ENCODE results near the gene ZXDC.

ZXDC gene

DNA sequence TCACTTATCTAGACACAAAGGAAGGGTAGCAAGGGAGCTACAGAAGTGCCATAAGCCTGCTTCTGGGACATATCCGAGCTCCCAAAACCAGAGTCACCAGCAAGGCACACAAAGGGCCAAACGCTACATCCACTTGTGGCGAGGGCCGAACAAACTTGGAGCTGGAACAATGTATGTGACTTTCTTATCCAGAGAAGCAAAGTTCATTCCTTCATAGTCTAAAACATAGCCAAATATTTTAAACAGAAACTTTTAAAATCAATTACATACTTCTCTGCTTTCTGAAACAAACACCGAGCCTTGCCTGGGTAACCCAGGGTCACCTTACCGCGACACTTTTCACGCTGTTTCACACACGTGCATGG is 15.9 kb downstream of the ZXDC start:
- Mint-ChIP-seq H3K4me1 (peaks cover 39% of the 10 kb centered on the region), H3K36me3 (ENCODE audit: insufficient read depth) (peaks cover 68% of the 10 kb centered on the region), H3K27ac (ENCODE audit: low read depth) (no peak overlapping the region), H3K27me3 (no peaks in the 10 kb centered on the region), H3K9me3 (no peaks in the 10 kb centered on the region), H3K4me3 (no peak overlapping the region)
- ATAC-seq (replicated peaks; ENCODE audit: extremely low read depth, poor library complexity, severe bottlenecking) (no peak), DNase-seq (ENCODE audit: low spot score in 2 of 2) (no peak)

DNA sequence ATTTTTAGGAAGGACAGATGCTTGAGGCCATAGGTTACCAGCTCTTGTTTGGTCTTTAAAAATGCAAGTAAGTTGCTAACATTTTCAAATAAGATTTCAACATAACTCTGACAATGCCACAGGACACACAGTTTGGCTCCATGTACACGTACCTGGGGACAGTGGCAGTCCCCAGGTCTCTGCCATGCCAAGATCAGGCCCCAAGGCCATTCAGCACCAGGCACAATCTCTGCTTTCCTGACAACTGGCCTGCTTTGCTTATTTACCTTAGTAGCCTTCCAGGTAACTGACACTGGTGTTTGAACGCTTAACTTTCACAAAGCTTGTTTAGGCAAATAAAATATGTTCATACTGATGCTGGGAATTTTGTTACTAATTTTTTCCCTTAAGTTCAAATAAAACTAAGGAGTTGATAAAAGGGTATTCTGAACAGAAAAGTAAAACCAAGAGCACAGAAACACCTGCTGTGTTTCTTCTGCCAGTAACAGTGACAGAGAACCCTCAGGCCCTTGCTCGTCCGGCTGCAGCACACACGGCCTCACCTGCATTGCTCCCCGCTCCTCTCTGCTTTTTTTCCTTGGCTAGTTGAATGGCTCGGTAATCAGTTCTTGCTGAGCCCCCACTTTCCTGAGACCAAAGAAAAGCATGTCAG is 16.5 kb downstream of the ZXDC start:
- Mint-ChIP-seq H3K4me3 (no peak overlapping the region), H3K27me3 (no peaks in the 10 kb centered on the region), H3K9me3 (no peaks in the 10 kb centered on the region), H3K27ac (ENCODE audit: low read depth) (no peak overlapping the region), H3K4me1 (peaks cover 35% of the 10 kb centered on the region), H3K36me3 (ENCODE audit: insufficient read depth) (peaks cover 69% of the 10 kb centered on the region)
- no peak for DNase-seq (ENCODE audit: low spot score in 2 of 2)
- no peak for ATAC-seq (replicated peaks; ENCODE audit: extremely low read depth, poor library complexity, severe bottlenecking)

DNA sequence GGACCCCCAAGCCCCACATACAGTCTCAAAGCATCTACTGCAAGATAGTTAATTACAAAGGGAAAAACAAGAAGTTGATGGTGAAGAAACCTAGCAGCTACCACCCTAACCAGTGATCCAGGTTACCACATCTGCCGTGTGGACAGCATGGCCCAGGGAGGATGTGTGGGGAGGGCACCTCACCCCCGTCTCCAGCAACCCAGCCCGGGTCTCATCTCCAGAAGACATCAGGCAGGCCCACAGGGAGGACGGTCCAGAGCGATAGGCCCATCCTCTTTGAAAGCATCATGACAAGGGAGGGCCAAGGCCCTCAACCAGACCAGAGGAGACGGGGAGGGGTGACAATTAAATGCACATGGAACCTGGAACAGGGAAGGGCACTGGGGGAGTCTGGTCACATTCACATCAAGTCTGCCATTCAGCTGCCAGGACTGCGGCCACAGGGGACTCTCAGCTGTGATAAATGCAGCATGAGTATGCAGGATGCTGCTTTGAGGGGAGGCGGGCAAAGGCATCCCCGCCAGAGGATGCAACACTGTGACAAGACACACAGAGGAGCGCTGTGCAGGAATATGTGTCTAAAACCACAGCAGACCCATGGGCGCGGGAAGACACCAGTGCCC is 18.8 kb downstream of the ZXDC start:
- Mint-ChIP-seq H3K4me1 (peaks cover 40% of the 10 kb centered on the region), H3K36me3 (ENCODE audit: insufficient read depth) (peaks cover 66% of the 10 kb centered on the region), H3K4me3 (no peak overlapping the region), H3K27ac (ENCODE audit: low read depth) (no peak overlapping the region), H3K27me3 (no peaks in the 10 kb centered on the region), H3K9me3 (no peaks in the 10 kb centered on the region)
- DNase-seq (ENCODE audit: low spot score in 2 of 2), result no peak
- no peak for ATAC-seq (replicated peaks; ENCODE audit: extremely low read depth, poor library complexity, severe bottlenecking)

DNA sequence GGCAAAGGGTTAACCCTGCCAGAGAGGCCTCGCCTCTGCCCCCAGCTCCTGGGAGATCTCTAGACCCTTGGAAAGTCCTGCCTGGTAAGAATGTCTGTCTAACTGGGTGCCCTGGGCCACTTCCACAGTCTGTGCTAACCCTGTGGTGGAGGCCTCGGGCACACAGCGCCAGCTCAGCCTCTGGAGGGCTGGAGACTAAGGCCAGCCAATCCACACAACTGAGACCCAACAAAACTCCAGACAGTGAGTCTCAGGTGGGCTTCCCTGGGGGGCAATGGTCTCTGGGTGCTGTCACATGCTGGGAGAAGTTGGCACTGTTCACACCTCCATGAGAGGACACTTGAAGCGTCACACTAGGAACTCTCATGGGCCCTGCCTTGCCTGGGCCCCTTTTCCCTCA is 19.5 kb downstream of the ZXDC start:
- H3K27ac Mint-ChIP-seq (ENCODE audit: low read depth), result no peak overlapping the region
- DNase-seq (ENCODE audit: low spot score in 2 of 2), result no peak
- no peak overlapping the region for H3K4me3 Mint-ChIP-seq
- H3K9me3 Mint-ChIP-seq, result no peaks in the 10 kb centered on the region
- H3K27me3 Mint-ChIP-seq, result no peaks in the 10 kb centered on the region
- peaks cover 66% of the 10 kb centered on the region for H3K36me3 Mint-ChIP-seq (ENCODE audit: insufficient read depth)
- H3K4me1 Mint-ChIP-seq, result peaks cover 46% of the 10 kb centered on the region
- no peak for ATAC-seq (replicated peaks; ENCODE audit: extremely low read depth, poor library complexity, severe bottlenecking)

DNA sequence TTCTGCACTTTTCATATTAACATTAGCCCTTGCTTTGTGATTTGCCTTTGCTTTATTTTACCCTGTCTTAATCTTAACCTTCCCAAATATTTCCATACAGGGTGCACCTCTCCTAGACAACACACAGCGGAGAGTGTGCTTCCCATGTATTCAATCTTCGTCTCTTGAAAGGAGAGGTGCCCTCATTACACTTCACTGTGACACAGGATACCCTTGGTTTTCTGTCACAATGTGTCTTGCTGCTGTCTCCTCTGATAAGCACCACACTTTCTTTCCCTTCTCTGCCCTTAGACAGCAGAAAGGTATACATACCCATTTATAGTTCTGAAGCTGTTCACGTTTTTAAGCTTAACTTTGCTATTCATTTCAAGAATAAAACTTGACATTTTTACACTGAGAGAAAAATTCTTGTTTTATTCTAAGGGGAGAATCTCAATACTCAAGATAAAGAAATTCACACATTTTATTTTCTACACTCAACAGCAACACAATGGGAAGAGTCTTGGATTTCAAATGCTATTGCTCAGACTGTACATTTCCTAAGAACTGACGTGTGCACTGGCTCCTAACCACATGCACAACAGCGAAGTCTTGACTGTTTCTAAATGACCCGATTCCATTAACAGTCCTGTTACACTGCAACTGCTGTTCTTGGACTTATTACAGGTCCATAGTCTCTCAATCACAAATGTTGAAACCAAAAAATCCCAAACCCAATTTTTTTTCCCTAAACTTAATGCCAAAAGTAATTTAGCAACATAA is 21.1 kb downstream of the ZXDC start:
- DNase-seq (ENCODE audit: low spot score in 2 of 2), result no peak
- Mint-ChIP-seq H3K27ac (ENCODE audit: low read depth) (no peak overlapping the region), H3K4me1 (peaks cover 41% of the 10 kb centered on the region), H3K36me3 (ENCODE audit: insufficient read depth) (peaks cover 59% of the 10 kb centered on the region), H3K4me3 (no peak overlapping the region), H3K9me3 (no peaks in the 10 kb centered on the region), H3K27me3 (no peaks in the 10 kb centered on the region)
- ATAC-seq (replicated peaks; ENCODE audit: extremely low read depth, poor library complexity, severe bottlenecking), result no peak

DNA sequence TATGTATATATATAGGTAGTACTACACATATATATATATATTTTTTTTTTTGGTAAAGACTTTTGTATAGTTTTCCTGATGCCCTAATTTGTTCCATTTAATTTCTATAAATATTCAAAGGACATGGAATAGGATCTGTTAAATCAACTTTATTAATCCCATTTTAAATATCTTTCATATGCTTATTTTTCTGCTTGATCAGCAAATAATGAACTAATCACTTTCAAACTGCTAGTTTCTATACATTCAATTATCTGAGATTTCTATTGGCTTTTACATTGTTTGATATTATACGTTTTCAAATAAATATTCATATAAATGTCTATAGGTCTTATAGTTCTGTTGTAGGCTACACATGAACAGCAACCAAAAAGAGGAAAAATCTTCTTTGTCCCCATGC is 21.7 kb downstream of the ZXDC start:
- Mint-ChIP-seq H3K27me3 (no peaks in the 10 kb centered on the region), H3K4me3 (no peak overlapping the region), H3K36me3 (ENCODE audit: insufficient read depth) (peaks cover 53% of the 10 kb centered on the region), H3K27ac (ENCODE audit: low read depth) (no peak overlapping the region), H3K4me1 (peaks cover 41% of the 10 kb centered on the region), H3K9me3 (no peaks in the 10 kb centered on the region)
- ATAC-seq (replicated peaks; ENCODE audit: extremely low read depth, poor library complexity, severe bottlenecking) (no peak), DNase-seq (ENCODE audit: low spot score in 2 of 2) (no peak)

DNA sequence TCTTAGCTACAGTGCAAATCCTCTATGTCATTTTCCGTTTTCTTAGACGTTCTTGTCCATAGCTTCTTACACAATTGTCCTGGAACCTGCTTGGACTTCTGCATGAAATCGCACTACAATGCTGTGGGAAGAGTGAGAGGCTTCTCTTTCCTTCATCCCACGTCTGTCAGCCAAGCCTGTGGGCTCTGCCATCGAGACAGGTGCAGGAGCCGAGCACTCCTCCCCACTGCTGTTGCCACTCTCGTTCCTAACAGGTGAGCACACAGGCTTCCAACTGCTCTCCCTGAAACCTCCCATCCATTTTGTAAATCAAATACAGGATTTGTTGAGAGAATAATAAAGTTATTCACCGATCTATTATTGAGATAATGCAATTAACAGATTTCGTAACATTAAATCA is 23.5 kb downstream of the ZXDC start:
- no peak for ATAC-seq (replicated peaks; ENCODE audit: extremely low read depth, poor library complexity, severe bottlenecking)
- H3K4me3 Mint-ChIP-seq, result no peak overlapping the region
- no peaks in the 10 kb centered on the region for H3K27me3 Mint-ChIP-seq
- H3K9me3 Mint-ChIP-seq, result no peaks in the 10 kb centered on the region
- DNase-seq (ENCODE audit: low spot score in 2 of 2), result no peak
- peak overlapping the region; percentile 38 for H3K27ac Mint-ChIP-seq (ENCODE audit: low read depth)
- H3K36me3 Mint-ChIP-seq (ENCODE audit: insufficient read depth), result peaks cover 42% of the 10 kb centered on the region
- peaks cover 42% of the 10 kb centered on the region for H3K4me1 Mint-ChIP-seq

DNA sequence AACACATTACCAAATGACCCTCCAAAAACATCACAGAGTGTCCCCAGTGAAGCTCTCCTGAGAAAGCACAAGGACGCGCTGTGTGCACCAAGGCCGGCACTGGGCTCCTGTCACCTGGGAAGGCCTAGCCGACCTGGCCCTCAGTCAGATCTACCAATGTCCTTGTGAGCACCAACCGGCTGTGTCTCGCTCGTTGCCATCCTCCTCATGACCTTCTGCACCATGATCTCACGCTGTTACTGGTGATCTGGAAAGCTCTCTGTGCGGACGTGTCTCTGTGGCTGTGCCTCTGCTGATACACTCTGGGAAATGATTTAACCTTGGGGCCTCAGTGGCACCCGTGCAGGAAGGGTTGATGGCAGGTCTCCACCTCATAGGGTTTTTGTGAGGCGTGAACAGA is 24.2 kb downstream of the ZXDC start:
- Mint-ChIP-seq H3K9me3 (no peaks in the 10 kb centered on the region), H3K27me3 (no peaks in the 10 kb centered on the region), H3K4me1 (peaks cover 40% of the 10 kb centered on the region), H3K36me3 (ENCODE audit: insufficient read depth) (peaks cover 36% of the 10 kb centered on the region), H3K4me3 (no peak overlapping the region), H3K27ac (ENCODE audit: low read depth) (no peak overlapping the region)
- no peak for DNase-seq (ENCODE audit: low spot score in 2 of 2)
- ATAC-seq (replicated peaks; ENCODE audit: extremely low read depth, poor library complexity, severe bottlenecking), result no peak

DNA sequence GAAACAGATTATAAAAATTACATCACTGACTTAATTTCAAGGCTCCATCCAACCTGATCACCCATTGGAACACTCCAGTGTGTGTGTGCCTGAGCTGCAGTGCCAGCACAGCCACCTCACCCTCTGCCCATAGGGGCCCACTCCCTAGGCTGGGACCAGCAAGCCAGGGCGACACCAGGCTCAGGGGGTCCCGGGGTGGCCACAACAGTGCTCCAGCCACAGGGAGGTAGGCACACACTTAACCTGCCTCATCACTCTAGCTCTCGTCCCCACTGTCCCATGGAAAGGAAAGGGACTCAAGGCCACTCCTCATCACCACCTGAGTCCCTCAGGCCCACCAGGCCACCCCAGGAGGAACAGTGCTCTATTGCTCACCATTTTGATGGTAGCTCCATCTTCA is 24.9 kb downstream of the ZXDC start:
- Mint-ChIP-seq H3K4me1 (peaks cover 38% of the 10 kb centered on the region), H3K27me3 (no peaks in the 10 kb centered on the region), H3K27ac (ENCODE audit: low read depth) (peak overlapping the region; percentile 53), H3K4me3 (no peak overlapping the region), H3K36me3 (ENCODE audit: insufficient read depth) (peaks cover 34% of the 10 kb centered on the region), H3K9me3 (no peaks in the 10 kb centered on the region)
- DNase-seq (ENCODE audit: low spot score in 2 of 2), result no peak
- no peak for ATAC-seq (replicated peaks; ENCODE audit: extremely low read depth, poor library complexity, severe bottlenecking)

DNA sequence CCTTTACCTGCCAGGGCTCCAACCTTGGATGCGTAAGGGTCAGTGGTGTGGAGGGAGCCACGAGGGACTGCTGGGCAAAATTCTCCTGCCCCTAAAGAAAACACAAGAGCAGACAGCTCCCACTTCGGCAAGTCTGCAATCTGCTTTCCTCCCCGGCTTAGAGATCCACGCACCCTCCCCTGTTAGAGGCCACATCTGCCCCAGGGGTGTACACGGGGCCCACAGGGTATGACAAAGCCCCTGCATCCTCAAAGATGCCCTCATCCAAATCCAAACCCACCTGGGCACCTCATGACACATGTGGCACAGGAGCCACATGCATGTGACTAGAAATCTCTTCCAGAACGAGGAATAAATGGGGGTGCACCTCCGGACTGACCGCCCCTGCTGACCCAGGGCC is 25.5 kb downstream of the ZXDC start:
- peaks cover 31% of the 10 kb centered on the region for H3K36me3 Mint-ChIP-seq (ENCODE audit: insufficient read depth)
- no peak overlapping the region for H3K27ac Mint-ChIP-seq (ENCODE audit: low read depth)
- no peak overlapping the region for H3K4me3 Mint-ChIP-seq
- H3K9me3 Mint-ChIP-seq, result no peaks in the 10 kb centered on the region
- H3K4me1 Mint-ChIP-seq, result peaks cover 34% of the 10 kb centered on the region
- H3K27me3 Mint-ChIP-seq, result no peaks in the 10 kb centered on the region
- no peak for DNase-seq (ENCODE audit: low spot score in 2 of 2)
- no peak for ATAC-seq (replicated peaks; ENCODE audit: extremely low read depth, poor library complexity, severe bottlenecking)

DNA sequence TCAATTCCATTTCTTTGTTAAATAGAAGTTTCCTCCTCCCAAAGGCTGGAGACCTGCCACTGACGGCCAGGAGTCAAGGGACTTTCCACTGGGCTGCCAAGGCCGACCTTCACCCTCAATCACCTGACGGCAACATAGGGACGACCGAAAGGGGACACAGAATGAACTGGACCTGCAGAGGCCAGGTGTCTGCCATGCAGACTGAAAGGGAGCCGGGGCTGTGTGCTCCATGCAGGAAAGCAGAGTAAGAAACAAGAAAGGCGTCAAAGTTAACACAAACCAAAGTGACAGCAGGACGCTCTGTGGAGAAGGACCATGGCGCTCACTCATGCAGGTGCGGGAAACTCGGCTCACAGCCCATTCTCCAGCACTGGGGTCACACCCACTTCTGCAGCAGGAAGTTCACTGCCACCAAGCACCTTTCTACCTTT is 26.1 kb downstream of the ZXDC start:
- Mint-ChIP-seq H3K36me3 (ENCODE audit: insufficient read depth) (peaks cover 26% of the 10 kb centered on the region), H3K27ac (ENCODE audit: low read depth) (no peak overlapping the region), H3K27me3 (no peaks in the 10 kb centered on the region), H3K4me3 (no peak overlapping the region), H3K9me3 (no peaks in the 10 kb centered on the region), H3K4me1 (peaks cover 32% of the 10 kb centered on the region)
- ATAC-seq (replicated peaks; ENCODE audit: extremely low read depth, poor library complexity, severe bottlenecking) (no peak), DNase-seq (ENCODE audit: low spot score in 2 of 2) (no peak)

DNA sequence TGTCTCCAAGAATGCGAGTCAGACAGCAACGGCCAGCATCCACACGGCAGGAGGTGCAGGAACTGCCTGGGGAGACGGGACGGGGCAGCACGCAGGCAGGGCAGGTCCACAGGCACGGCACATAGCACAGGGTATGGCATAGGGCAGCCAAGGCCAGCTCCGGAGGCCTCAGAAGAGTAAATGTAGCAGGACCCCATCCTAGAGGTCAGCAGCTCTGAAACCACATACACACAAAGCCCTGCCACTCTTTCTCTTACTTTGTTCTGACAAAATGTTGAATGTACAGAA is 26.9 kb downstream of the ZXDC start:
- no peak overlapping the region for H3K27ac Mint-ChIP-seq (ENCODE audit: low read depth)
- H3K4me3 Mint-ChIP-seq, result no peak overlapping the region
- H3K36me3 Mint-ChIP-seq (ENCODE audit: insufficient read depth), result peaks cover 22% of the 10 kb centered on the region
- no peaks in the 10 kb centered on the region for H3K9me3 Mint-ChIP-seq
- peaks cover 32% of the 10 kb centered on the region for H3K4me1 Mint-ChIP-seq
- no peak for DNase-seq (ENCODE audit: low spot score in 2 of 2)
- H3K27me3 Mint-ChIP-seq, result no peaks in the 10 kb centered on the region
- no peak for ATAC-seq (replicated peaks; ENCODE audit: extremely low read depth, poor library complexity, severe bottlenecking)
